Fibroblast of the conjunctiva (primary cell): ENCODE data around the gene KPNA3.
A peak's percentile ranks its signal among the peaks of the same experiment; 100 is the strongest.

Experiments
- DNase-seq: peaks from one replicate; pipeline ENCODE4 v3.0.0-alpha.2; 2010; ENCODE audit warnings: low read depth

KPNA3 gene

GRCh38 chr13:49678191-49678914, 114.1 kb downstream of the KPNA3 start:
- DNase-seq, result no peak

- no peak for DNase-seq
These were observed 115.7 kb downstream of the KPNA3 start for GRCh38 chr13:49676581-49677298.

- no peak for DNase-seq
These were observed 121.7 kb downstream of the KPNA3 start for GRCh38 chr13:49670828-49671227.

- DNase-seq, result peak; percentile 61
These were observed 122.7 kb downstream of the KPNA3 start for GRCh38 chr13:49669735-49670309.

- no peak for DNase-seq
These were observed 124.7 kb downstream of the KPNA3 start for GRCh38 chr13:49667773-49668172.

GRCh38 chr13:49664606-49665005, 127.9 kb downstream of the KPNA3 start:
- DNase-seq, result no peak

GRCh38 chr13:49657241-49657641, 135.2 kb downstream of the KPNA3 start:
- no peak for DNase-seq

- no peak for DNase-seq
These were observed 136.6 kb downstream of the KPNA3 start for GRCh38 chr13:49655906-49656305.

GRCh38 chr13:49654011-49654410, 138.5 kb downstream of the KPNA3 start:
- no peak for DNase-seq

- no peak for DNase-seq
These were observed 139.0 kb downstream of the KPNA3 start for GRCh38 chr13:49653478-49653877.

- DNase-seq, result no peak
These were observed 139.9 kb downstream of the KPNA3 start for GRCh38 chr13:49652355-49653305.

GRCh38 chr13:49651570-49652354, 140.7 kb downstream of the KPNA3 start:
- no peak for DNase-seq

- no peak for DNase-seq
These were observed 142.5 kb downstream of the KPNA3 start for GRCh38 chr13:49649963-49650312.
